GM21360 (cell line): ENCODE measurements around the gene RPS3.
"Not testable (repeated sequence)": the region's sequence is repeated elsewhere in the genome, so short reads cannot be mapped to it uniquely, and the experiment has no call there.

Experiments used
- ATAC-seq: cut with Tn5 transposase; IDR thresholded peaks from one replicate; pipeline ENCODE4 v1.9.1; 2021; ENCODE audit warnings: mild to moderate bottlenecking, moderate library complexity; ENCODE audit not compliant: unreplicated experiment

Gene RPS3

GRCh38 chr11:75399344-75400145, at the start of gene RPS3:
RPS3 (plus strand) TSS chr11:75399518; CDS start chr11:75399548, 30 bp downstream.
- ATAC-seq, result peak; percentile 88

GRCh38 chr11:75349521-75350116, 49.7 kb upstream of the RPS3 start:
- ATAC-seq, result no peak

GRCh38 chr11:75350122-75350742, 49.1 kb upstream of the RPS3 start:
- no peak for ATAC-seq

GRCh38 chr11:75350743-75351540, 48.4 kb upstream of the RPS3 start:
- ATAC-seq, result no peak

GRCh38 chr11:75351541-75351790, 47.9 kb upstream of the RPS3 start, which contains the start of gene ARRB1:
ARRB1 (minus strand) TSS chr11:75351661; CDS start chr11:75351607, 54 bp downstream.
- no peak for ATAC-seq

GRCh38 chr11:75351791-75352587, 47.3 kb upstream of the RPS3 start:
- no peak for ATAC-seq

- no peak for ATAC-seq
Measured at GRCh38 chr11:75352588-75353206, 46.6 kb upstream of the RPS3 start.

- no peak for ATAC-seq
Measured at GRCh38 chr11:75355051-75355450, 44.3 kb upstream of the RPS3 start.

- ATAC-seq, result no peak
Measured at GRCh38 chr11:75356613-75357012, 42.7 kb upstream of the RPS3 start.

- not testable (repeated sequence) for ATAC-seq
Measured at GRCh38 chr11:75362285-75362684, 37.0 kb upstream of the RPS3 start.

GRCh38 chr11:75365711-75366181, 33.6 kb upstream of the RPS3 start:
- no peak for ATAC-seq

- not testable (repeated sequence) for ATAC-seq
Measured at GRCh38 chr11:75366826-75367225, 32.5 kb upstream of the RPS3 start.

GRCh38 chr11:75369560-75370255, 29.6 kb upstream of the RPS3 start:
- ATAC-seq, result no peak

GRCh38 chr11:75371949-75372876, 27.1 kb upstream of the RPS3 start:
- no peak for ATAC-seq

GRCh38 chr11:75373201-75373600, 26.1 kb upstream of the RPS3 start:
- no peak for ATAC-seq

GRCh38 chr11:75374646-75375045, 24.7 kb upstream of the RPS3 start:
- ATAC-seq, result no peak

GRCh38 chr11:75375626-75376025, 23.7 kb upstream of the RPS3 start:
- no peak for ATAC-seq

GRCh38 chr11:75376175-75376574, 23.1 kb upstream of the RPS3 start:
- no peak for ATAC-seq
